Ishikawa (cell line): ENCODE results near the gene FOXK1.

Experiments
- CEBPB ChIP-seq: IDR thresholded peaks from 2 replicates; pipeline ENCODE4 v1.6.1; 2012
- CREB1 ChIP-seq: IDR thresholded peaks from 2 replicates; pipeline ENCODE4 v1.6.1; 2012; ENCODE audit warnings: low read depth
- EGR1 ChIP-seq: IDR thresholded peaks from 2 replicates; pipeline ENCODE4 v1.6.1; 2012
- EP300 ChIP-seq: IDR thresholded peaks from 2 replicates; pipeline ENCODE4 v1.6.1; 2012; ENCODE audit warnings: borderline replicate concordance
- FOXM1 ChIP-seq: IDR thresholded peaks from 2 replicates; pipeline ENCODE4 v1.6.1; 2012; ENCODE audit warnings: low read depth, borderline replicate concordance
- MAX ChIP-seq: IDR thresholded peaks from 2 replicates; pipeline ENCODE4 v1.6.1; 2012
- NFIC ChIP-seq: IDR thresholded peaks from 2 replicates; pipeline ENCODE4 v1.6.1; 2012
- RAD21 ChIP-seq: IDR thresholded peaks from 2 replicates; pipeline ENCODE4 v1.6.1; 2012; ENCODE audit warnings: low read depth
- REST ChIP-seq: IDR thresholded peaks from 2 replicates; pipeline ENCODE4 v1.6.1; 2012; ENCODE audit warnings: low read depth, mild to moderate bottlenecking
- TAF1 ChIP-seq: IDR thresholded peaks from 2 replicates; pipeline ENCODE4 v1.6.1; 2012; ENCODE audit warnings: low read depth, mild to moderate bottlenecking
- TCF12 ChIP-seq: IDR thresholded peaks from 2 replicates; pipeline ENCODE4 v1.6.1; 2012; ENCODE audit warnings: low read depth
- TEAD4 ChIP-seq: IDR thresholded peaks from 2 replicates; pipeline ENCODE4 v1.6.1; 2012
- USF1 ChIP-seq: IDR thresholded peaks from 2 replicates; pipeline ENCODE4 v1.6.1; 2012
- YY1 ChIP-seq: IDR thresholded peaks from 2 replicates; pipeline ENCODE4 v1.6.1; 2012; ENCODE audit warnings: low read depth
- ZBTB7A ChIP-seq: IDR thresholded peaks from 2 replicates; pipeline ENCODE4 v1.6.1; 2012; ENCODE audit warnings: low read depth

The FOXK1 gene

GRCh38 chr7:4747013-4747412, 64.9 kb downstream of the FOXK1 start:
- TF ChIP-seq EP300 (no peak), MAX (no peak), USF1 (no peak), TCF12 (no peak), RAD21 (no peak)

- TF ChIP-seq ZBTB7A (no peak), EP300 (no peak), TAF1 (no peak)
Observed at GRCh38 chr7:4747746-4748145, 65.7 kb downstream of the FOXK1 start.

GRCh38 chr7:4748231-4748681, 66.2 kb downstream of the FOXK1 start:
- TF ChIP-seq RAD21: no peak
- no peak for TF ChIP-seq YY1
- TF ChIP-seq REST: no peak
- TF ChIP-seq USF1: no peak
- TF ChIP-seq ZBTB7A: no peak
- no peak for TF ChIP-seq TAF1
- no peak for TF ChIP-seq CEBPB
- no peak for TF ChIP-seq MAX
- TF ChIP-seq TEAD4: no peak
- TF ChIP-seq EGR1: no peak
- TF ChIP-seq NFIC: no peak
- TF ChIP-seq EP300: no peak
- TF ChIP-seq TCF12: no peak
- TF ChIP-seq CREB1: no peak
- TF ChIP-seq FOXM1: no peak

GRCh38 chr7:4749363-4749762, 67.3 kb downstream of the FOXK1 start:
- no peak for TF ChIP-seq YY1
- TF ChIP-seq MAX: no peak
- TF ChIP-seq REST: no peak

GRCh38 chr7:4749798-4750197, 67.7 kb downstream of the FOXK1 start:
- TF ChIP-seq NFIC (no peak), YY1 (no peak), ZBTB7A (no peak), TAF1 (no peak), FOXM1 (no peak), EP300 (no peak), CREB1 (no peak), RAD21 (no peak), MAX (no peak), EGR1 (no peak), CEBPB (no peak), TCF12 (no peak), REST (no peak), TEAD4 (no peak), USF1 (no peak)
